ENCODE data around the gene GRIK5. TPM values are rescaled to one million over a fixed set of nuclear protein-coding genes. Genes with fewer than 3 reads are reported as not detected.
"Not testable (repeated sequence)": the region's sequence is repeated elsewhere in the genome, so short reads cannot be mapped to it uniquely, and the experiment has no call there.

Gene GRIK5
- total RNA-seq, 2 donors from 2014 or later: 2.1 to 5.9 TPM

- H3K27ac ChIP-seq: no peak overlapping the region
- H3K9me3 ChIP-seq: no peaks in the 10 kb centered on the region
- TF ChIP-seq CTCF (IDR thresholded peaks at IDR 0.05): no peak
- no peak for TF ChIP-seq POLR2A (IDR thresholded peaks at IDR 0.05)
- ATAC-seq: no peak
- DNase-seq: no peak
- peaks cover 36% of the 10 kb centered on the region for H3K4me1 ChIP-seq
- H3K4me3 ChIP-seq: no peak overlapping the region
- no peaks in the 10 kb centered on the region for H3K36me3 ChIP-seq (replicated peaks in 1 of 2; ENCODE audit: insufficient read depth in 1 of 2, low read depth in 2 of 2)
- intact Hi-C loops (cut with DNase I): no loop called here
- 91 to 94% methylated on average over 2 of the region's 2 CpGs for WGBS, 2 donors
- H3K27me3 ChIP-seq: no peaks in the 10 kb centered on the region
Observed at GRCh38 chr19:42102877-42103276, 32.9 kb upstream of the GRIK5 start.

GRCh38 chr19:42100241-42100640 lies 30.2 kb upstream of the GRIK5 start:
- peak overlapping the region in 2 of 4 donors; percentile 83 to 84 for H3K27ac ChIP-seq
- WGBS, 2 donors: 92 to 98% methylated on average over 10 of the region's 10 CpGs
- H3K4me1 ChIP-seq: peaks cover 44% of the 10 kb centered on the region
- H3K4me3 ChIP-seq; H3K9me3 ChIP-seq; DNase-seq; H3K27me3 ChIP-seq; intact Hi-C loops (cut with DNase I); ATAC-seq; H3K36me3 ChIP-seq (replicated peaks in 1 of 2; ENCODE audit: insufficient read depth in 1 of 2, low read depth in 2 of 2): not testable (repeated sequence)

GRCh38 chr19:42099336-42099925 lies 29.4 kb upstream of the GRIK5 start:
- Histone ChIP-seq H3K4me1 (peaks cover 44% of the 10 kb centered on the region), H3K36me3 (replicated peaks in 1 of 2; ENCODE audit: insufficient read depth in 1 of 2, low read depth in 2 of 2) (no peaks in the 10 kb centered on the region), H3K27ac (peak overlapping the region; percentile 55 to 84 (median 84)), H3K27me3 (no peaks in the 10 kb centered on the region), H3K9me3 (no peaks in the 10 kb centered on the region), H3K4me3 (no peak overlapping the region)
- TF ChIP-seq CTCF (IDR thresholded peaks at IDR 0.05) (no peak), POLR2A (IDR thresholded peaks at IDR 0.05) (no peak)
- WGBS, 2 donors: 29 to 45% methylated on average over 6 of the region's 6 CpGs
- ATAC-seq (peak; percentile 49), DNase-seq (peak; percentile 45 to 67 (median 59))
- intact Hi-C loops (cut with DNase I): no loop called here

- intact Hi-C loops (cut with DNase I): no loop called here
- ATAC-seq: peak; percentile 93
- Histone ChIP-seq H3K9me3 (no peaks in the 10 kb centered on the region), H3K27ac (peak overlapping the region; percentile 55 to 84 (median 84)), H3K36me3 (replicated peaks in 1 of 2; ENCODE audit: insufficient read depth in 1 of 2, low read depth in 2 of 2) (no peaks in the 10 kb centered on the region), H3K27me3 (no peaks in the 10 kb centered on the region), H3K4me3 (no peak overlapping the region), H3K4me1 (peaks cover 44% of the 10 kb centered on the region)
- TF ChIP-seq CTCF (IDR thresholded peaks at IDR 0.05) (no peak), POLR2A (IDR thresholded peaks at IDR 0.05) (peak in 2 of 3 donors; percentile 18 to 43)
- WGBS, 2 donors: 27 to 35% methylated on average over 3 to 6 of the region's 6 CpGs
- peak; percentile 81 to 90 (median 88) for DNase-seq
Observed at GRCh38 chr19:42098781-42099180, 28.8 kb upstream of the GRIK5 start.

GRCh38 chr19:42097461-42097860 lies 27.5 kb upstream of the GRIK5 start:
- no peak for TF ChIP-seq POLR2A (IDR thresholded peaks at IDR 0.05)
- TF ChIP-seq CTCF (IDR thresholded peaks at IDR 0.05): no peak
- DNase-seq (no peak), ATAC-seq (no peak)
- Histone ChIP-seq H3K4me1 (peaks cover 44% of the 10 kb centered on the region), H3K36me3 (replicated peaks in 1 of 2; ENCODE audit: insufficient read depth in 1 of 2, low read depth in 2 of 2) (no peaks in the 10 kb centered on the region), H3K9me3 (no peaks in the 10 kb centered on the region), H3K27me3 (no peaks in the 10 kb centered on the region), H3K27ac (peak overlapping the region in 2 of 4 donors; percentile 83 to 84), H3K4me3 (no peak overlapping the region)
- intact Hi-C loops (cut with DNase I): no loop called here
- WGBS, 2 donors: 44 to 49% methylated on average over 5 of the region's 5 CpGs
